Right renal pelvis (tissue), 4 donors: ENCODE measurements around the gene NPY1R. TPM values are rescaled to one million over a fixed set of nuclear protein-coding genes. Genes with fewer than 3 reads are reported as not detected.
A peak's percentile ranks its signal among the peaks of the same experiment; 100 is the strongest.

ENCODE experiments used
- DNase-seq, 4 donors: peaks; one replicate each; pipeline ENCODE4 v3.0.0-alpha.2; 2013; ENCODE audit warnings: low read depth in 4 of 4, low spot score in 3 of 4, missing footprints in 1 of 4
- polyA plus RNA-seq, 4 donors: library from polyadenylated mRNA; unstranded; fragments of 120-200 nt; gene quantifications; one replicate each; pipeline ENCODE4 v1.2.1, GENCODE V29; 2013; ENCODE audit not compliant: insufficient read length in 4 of 4

NPY1R gene
- 10 to 100 TPM; 19.2 to 27.3 (median 23.8) TPM for polyA plus RNA-seq

GRCh38 chr4:163332526-163333406, at the start of gene NPY1R:
Gene NPY1R (minus strand): TSS chr4:163332596. CDS start chr4:163326554, 6,042 bp downstream.
- peak; percentile 56 to 71 (median 70) for DNase-seq

GRCh38 chr4:163380703-163381102, 48.3 kb upstream of the NPY1R start:
- no peak for DNase-seq

GRCh38 chr4:163378661-163379060, 46.3 kb upstream of the NPY1R start:
- no peak for DNase-seq

- DNase-seq = no peak
These were observed 39.6 kb upstream of the NPY1R start for GRCh38 chr4:163372029-163372428.

GRCh38 chr4:163367651-163368050, 35.3 kb upstream of the NPY1R start:
- no peak for DNase-seq

GRCh38 chr4:163356104-163356503, 23.7 kb upstream of the NPY1R start:
- DNase-seq = no peak

- DNase-seq = no peak
These were observed 20.7 kb upstream of the NPY1R start for GRCh38 chr4:163353054-163353453.

- DNase-seq = no peak
These were observed 18.3 kb upstream of the NPY1R start for GRCh38 chr4:163350672-163351071.

GRCh38 chr4:163344147-163345125, 12.0 kb upstream of the NPY1R start:
- DNase-seq = peak in 1 of 4 donors; percentile 25

- DNase-seq = no peak
These were observed 11.3 kb upstream of the NPY1R start, which contains the start of gene NPY5R for GRCh38 chr4:163343604-163344146. Gene NPY5R (plus strand): TSS chr4:163343892. CDS start chr4:163350274, 6,382 bp downstream.

- DNase-seq = no peak
These were observed 3.0 kb upstream of the NPY1R start for GRCh38 chr4:163335384-163335783.

GRCh38 chr4:163331629-163332376, 593 bp downstream of the NPY1R start:
- no peak for DNase-seq

- no peak for DNase-seq
These were observed 1.3 kb downstream of the NPY1R start for GRCh38 chr4:163330916-163331628.

GRCh38 chr4:163317110-163317509, 15.3 kb downstream of the NPY1R start:
- no peak for DNase-seq

- no peak for DNase-seq
These were observed 22.9 kb downstream of the NPY1R start for GRCh38 chr4:163309466-163309865.

GRCh38 chr4:163303069-163303468, 29.3 kb downstream of the NPY1R start:
- no peak for DNase-seq

- DNase-seq = no peak
These were observed 32.0 kb downstream of the NPY1R start for GRCh38 chr4:163300445-163300844.

- no peak for DNase-seq
These were observed 37.3 kb downstream of the NPY1R start for GRCh38 chr4:163295138-163295537.

GRCh38 chr4:163284304-163284703, 48.1 kb downstream of the NPY1R start:
- DNase-seq = no peak
